Cardiac muscle cell (in vitro differentiated cells and primary cell): ENCODE measurements around the gene LATS2. TPM values are rescaled to one million over a fixed set of nuclear protein-coding genes. Genes with fewer than 3 reads are reported as not detected.

Source experiments
- DNase-seq, 2 donors: peaks; one replicate each; pipeline versions ENCODE4 v3.0.0 to v3.0.0-alpha.2; 2010 to 2017; ENCODE audit warnings: low read depth in 1 of 2, low spot score in 1 of 2
- H3K27ac ChIP-seq: fragments of 200-600 bp; sonication (generic); 2 replicates; pipeline ENCODE4 v1.5.1; 2016
- H3K27me3 ChIP-seq: fragments of 200-600 bp; sonication (generic); 2 replicates; pipeline ENCODE4 v1.6.0; 2016; ENCODE audit warnings: control low read depth
- H3K36me3 ChIP-seq: fragments of 200-600 bp; sonication (generic); 2 replicates; pipeline ENCODE4 v1.5.1; 2016; ENCODE audit warnings: control low read depth
- H3K4me1 ChIP-seq: fragments of 200-600 bp; sonication (generic); 2 replicates; pipeline ENCODE4 v1.8.1; 2017; ENCODE audit warnings: low read depth, mild to moderate bottlenecking, mixed run types
- H3K4me3 ChIP-seq: fragments of 200-600 bp; sonication (generic); 2 replicates; pipeline ENCODE4 v1.5.1; 2016; ENCODE audit warnings: mild to moderate bottlenecking
- H3K9me3 ChIP-seq: fragments of 200-600 bp; sonication (generic); 2 replicates; pipeline ENCODE4 v1.5.1; 2017; ENCODE audit warnings: low read depth, mild to moderate bottlenecking, control low read depth
- CTCF ChIP-seq: IDR thresholded peaks from 2 replicates; pipeline ENCODE4 v1.5.1; 2012; ENCODE audit warnings: low read depth, mild to moderate bottlenecking, low read length
- polyA plus RNA-seq: library from polyadenylated mRNA; unstranded; fragments of >200 nt; fragmentation: Nextera tagmentation; extraction: Ambion mirVana; gene quantifications from 2 replicates; pipeline ENCODE4 v1.2.1, GENCODE V29; 2016
- total RNA-seq: library from RNA; depleted of rRNA; stranded (reverse); fragments of >200 nt; gene quantifications from 2 replicates; pipeline ENCODE4 v1.2.3, GENCODE V29; 2016

The LATS2 gene
- total and polyA plus RNA-seq, 2 experiments from 2014 or later: 4.0 to 14.7 TPM

DNA sequence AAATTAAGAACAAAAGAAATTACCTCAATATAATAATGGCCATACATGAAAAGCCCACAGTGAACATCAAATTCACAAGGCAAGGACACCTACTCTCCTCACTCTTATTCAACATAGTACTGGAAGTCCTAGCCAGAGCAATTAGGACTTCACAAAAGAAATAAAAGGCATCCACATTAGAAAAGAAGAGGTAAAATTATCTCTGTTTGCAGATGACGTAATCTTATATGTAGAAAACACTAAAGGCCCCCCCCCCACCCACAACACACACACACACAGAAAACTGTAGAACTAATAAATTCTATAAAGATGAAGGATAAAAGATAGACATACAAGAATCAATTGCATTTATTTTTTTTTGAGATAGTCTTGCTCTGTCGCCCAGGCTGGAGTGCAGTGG lies 25.5 kb upstream of the LATS2 start:
- Histone ChIP-seq H3K27me3 (no peaks in the 10 kb centered on the region), H3K9me3 (no peaks in the 10 kb centered on the region), H3K4me3 (no peak overlapping the region), H3K4me1 (no peaks in the 10 kb centered on the region), H3K27ac (no peak overlapping the region), H3K36me3 (no peaks in the 10 kb centered on the region)
- no peak for DNase-seq
- no peak for TF ChIP-seq CTCF

DNA sequence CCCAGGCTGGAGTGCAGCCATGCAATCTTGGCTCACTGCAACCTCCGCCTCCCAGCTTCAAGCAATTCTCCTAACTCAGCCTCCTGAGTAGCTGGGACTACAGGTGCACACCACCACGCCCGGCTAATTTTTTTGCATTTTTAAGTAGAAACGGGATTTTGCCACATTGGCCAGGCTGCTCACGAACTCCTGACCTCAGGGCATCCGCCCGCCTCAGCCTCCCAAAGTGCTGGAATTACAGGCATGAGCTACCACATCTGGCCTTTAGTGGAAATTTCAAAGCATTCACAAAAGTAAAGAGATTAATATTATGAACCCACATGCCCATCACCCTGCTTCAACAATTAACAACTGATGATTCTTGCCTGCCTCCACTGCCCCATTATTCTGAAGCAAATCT lies 20.5 kb upstream of the LATS2 start:
- H3K4me1 ChIP-seq: no peaks in the 10 kb centered on the region
- DNase-seq: no peak
- no peak for TF ChIP-seq CTCF
- H3K9me3 ChIP-seq: no peaks in the 10 kb centered on the region
- no peaks in the 10 kb centered on the region for H3K36me3 ChIP-seq
- H3K27ac ChIP-seq: no peak overlapping the region
- no peaks in the 10 kb centered on the region for H3K27me3 ChIP-seq
- no peak overlapping the region for H3K4me3 ChIP-seq

- no peak for TF ChIP-seq CTCF
- Histone ChIP-seq H3K36me3 (no peaks in the 10 kb centered on the region), H3K4me3 (no peak overlapping the region), H3K9me3 (no peaks in the 10 kb centered on the region), H3K27me3 (peaks cover 1% of the 10 kb centered on the region), H3K27ac (no peak overlapping the region), H3K4me1 (no peaks in the 10 kb centered on the region)
- DNase-seq: no peak
These were observed 19.2 kb upstream of the LATS2 start for GRCh38 chr13:21080593-21080891.

DNA sequence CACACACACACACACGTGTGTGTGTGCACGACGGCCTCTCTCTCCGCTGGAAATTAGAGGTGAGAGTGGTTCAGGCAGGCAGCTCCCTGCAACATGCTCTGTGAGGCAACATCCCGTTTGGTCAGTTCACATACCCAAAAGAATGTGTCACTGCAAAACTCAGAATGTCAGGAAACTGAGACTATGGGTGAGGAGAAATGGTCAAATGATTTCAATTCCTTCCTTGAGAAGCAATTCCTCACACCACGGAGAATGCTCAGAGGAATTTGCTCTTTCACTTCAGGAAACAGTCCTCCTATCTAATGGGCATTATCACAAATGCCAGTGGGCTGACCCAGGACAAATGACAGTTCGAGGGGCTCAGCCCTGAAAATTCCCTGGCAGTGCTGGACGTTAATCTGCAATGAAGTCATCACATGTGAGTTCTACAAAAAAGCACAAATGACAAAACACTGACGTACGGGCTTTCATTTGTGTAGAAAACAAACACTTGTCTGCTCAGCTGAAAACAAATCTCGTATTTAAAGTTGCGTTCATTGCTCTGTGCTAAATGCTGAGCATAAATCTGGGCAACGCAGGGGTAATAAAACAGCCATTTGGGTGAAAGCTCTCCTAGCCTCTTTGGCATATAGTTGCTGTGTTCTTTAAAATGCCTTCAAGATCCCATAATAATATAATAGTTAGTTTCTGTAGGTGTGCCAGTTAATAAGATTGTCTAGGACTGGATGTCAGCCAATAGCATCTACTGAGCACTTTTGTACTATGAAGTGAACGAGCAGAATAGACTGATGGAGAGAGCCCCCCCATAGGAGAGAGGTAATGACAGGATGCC lies 18.6 kb upstream of the LATS2 start:
- H3K4me3 ChIP-seq: no peak overlapping the region

DNA sequence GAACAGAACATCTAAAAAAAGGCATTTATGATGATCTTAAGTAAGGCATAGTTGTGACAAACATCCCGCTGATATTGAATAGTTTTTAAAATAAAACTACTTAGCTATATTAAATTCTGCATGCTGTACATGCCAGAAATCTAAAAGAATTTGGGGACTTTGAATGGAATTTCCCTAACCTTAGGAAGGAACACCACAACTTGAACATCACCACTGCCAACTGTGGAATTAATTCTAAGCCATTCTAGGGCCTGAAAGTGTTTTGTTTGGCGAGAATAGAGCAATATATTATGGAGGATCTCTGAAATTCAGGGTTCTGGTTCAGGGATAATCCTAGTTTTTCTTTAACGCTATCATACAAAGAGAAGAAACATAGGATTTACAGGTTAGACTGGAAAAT lies 17.8 kb upstream of the LATS2 start:
- Histone ChIP-seq H3K36me3 (no peaks in the 10 kb centered on the region), H3K9me3 (no peaks in the 10 kb centered on the region), H3K4me3 (no peak overlapping the region), H3K27me3 (peaks cover 12% of the 10 kb centered on the region), H3K27ac (no peak overlapping the region), H3K4me1 (no peaks in the 10 kb centered on the region)
- no peak for TF ChIP-seq CTCF
- DNase-seq: no peak

More for the DNA sequence above, 18.6 kb upstream of the LATS2 start:
- Histone ChIP-seq H3K27ac (no peak overlapping the region), H3K4me1 (no peaks in the 10 kb centered on the region), H3K36me3 (no peaks in the 10 kb centered on the region), H3K27me3 (peaks cover 7% of the 10 kb centered on the region), H3K9me3 (no peaks in the 10 kb centered on the region)
- TF ChIP-seq CTCF: no peak
- DNase-seq: peak in 1 of 2 donors; percentile 84
